Panc1 (cell line): ENCODE results near the gene SEMA4A.

ENCODE experiments used
- TCF7L2 ChIP-seq: IDR thresholded peaks from 2 replicates; pipeline ENCODE4 v1.6.1; 2011; ENCODE audit warnings: mild to moderate bottlenecking, low read depth, low read length, inconsistent platforms
- TF ChIP-seq, protein P1 (sequence below): fragments of 450-650 bp; IDR thresholded peaks from 2 replicates; pipeline ENCODE4 v1.5.1; 2017; ENCODE audit warnings: mild to moderate bottlenecking

- no peak for TF ChIP-seq TCF7L2
- TF ChIP-seq, protein P1, sequence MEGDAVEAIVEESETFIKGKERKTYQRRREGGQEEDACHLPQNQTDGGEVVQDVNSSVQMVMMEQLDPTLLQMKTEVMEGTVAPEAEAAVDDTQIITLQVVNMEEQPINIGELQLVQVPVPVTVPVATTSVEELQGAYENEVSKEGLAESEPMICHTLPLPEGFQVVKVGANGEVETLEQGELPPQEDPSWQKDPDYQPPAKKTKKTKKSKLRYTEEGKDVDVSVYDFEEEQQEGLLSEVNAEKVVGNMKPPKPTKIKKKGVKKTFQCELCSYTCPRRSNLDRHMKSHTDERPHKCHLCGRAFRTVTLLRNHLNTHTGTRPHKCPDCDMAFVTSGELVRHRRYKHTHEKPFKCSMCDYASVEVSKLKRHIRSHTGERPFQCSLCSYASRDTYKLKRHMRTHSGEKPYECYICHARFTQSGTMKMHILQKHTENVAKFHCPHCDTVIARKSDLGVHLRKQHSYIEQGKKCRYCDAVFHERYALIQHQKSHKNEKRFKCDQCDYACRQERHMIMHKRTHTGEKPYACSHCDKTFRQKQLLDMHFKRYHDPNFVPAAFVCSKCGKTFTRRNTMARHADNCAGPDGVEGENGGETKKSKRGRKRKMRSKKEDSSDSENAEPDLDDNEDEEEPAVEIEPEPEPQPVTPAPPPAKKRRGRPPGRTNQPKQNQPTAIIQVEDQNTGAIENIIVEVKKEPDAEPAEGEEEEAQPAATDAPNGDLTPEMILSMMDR, result peak; percentile 71
Measured at GRCh38 chr1:156123356-156124196, 29.8 kb upstream of the SEMA4A start.
